Pulmonary artery endothelial cell (primary cell): ENCODE measurements around the gene BLOC1S4. TPM values are rescaled to one million over a fixed set of nuclear protein-coding genes. Genes with fewer than 3 reads are reported as not detected.

Experiments
- DNase-seq: peaks from one replicate; pipeline ENCODE4 v3.0.0-alpha.2; 2011; ENCODE audit warnings: low read depth, low spot score
- total RNA-seq: library from RNA; depleted of rRNA; stranded (reverse); fragments of >200 nt; gene quantifications from 2 replicates; pipeline ENCODE4 v1.2.3, GENCODE V29; 2014

The BLOC1S4 gene
- total RNA-seq, 1 donor from 2014 or later = 16.9 TPM

GRCh38 chr4:6689506-6689960, 26.4 kb upstream of the BLOC1S4 start:
- no peak for DNase-seq

GRCh38 chr4:6692379-6692778, 23.6 kb upstream of the BLOC1S4 start:
- DNase-seq = no peak

- no peak for DNase-seq
Observed at GRCh38 chr4:6692806-6693205, 23.2 kb upstream of the BLOC1S4 start.

GRCh38 chr4:6693231-6694176, 22.5 kb upstream of the BLOC1S4 start, which contains the start of gene S100P:
TSS of gene S100P (plus strand) at chr4:6693878. CDS start at chr4:6693933, 55 bp downstream.
- DNase-seq = no peak

GRCh38 chr4:6694177-6694901, 21.6 kb upstream of the BLOC1S4 start:
- DNase-seq = no peak

- no peak for DNase-seq
Observed at GRCh38 chr4:6695660-6696610, 20.0 kb upstream of the BLOC1S4 start.

- no peak for DNase-seq
Observed at GRCh38 chr4:6696611-6697010, 19.4 kb upstream of the BLOC1S4 start.

- no peak for DNase-seq
Observed at GRCh38 chr4:6697131-6697530, 18.8 kb upstream of the BLOC1S4 start.

GRCh38 chr4:6699388-6699787, 16.6 kb upstream of the BLOC1S4 start:
- no peak for DNase-seq

- DNase-seq = no peak
Observed at GRCh38 chr4:6699903-6700302, 16.1 kb upstream of the BLOC1S4 start.

- no peak for DNase-seq
Observed at GRCh38 chr4:6701371-6701770, 14.6 kb upstream of the BLOC1S4 start.

GRCh38 chr4:6702761-6703160, 13.2 kb upstream of the BLOC1S4 start:
- no peak for DNase-seq

GRCh38 chr4:6703786-6704185, 12.2 kb upstream of the BLOC1S4 start:
- DNase-seq = no peak

GRCh38 chr4:6705646-6706045, 10.3 kb upstream of the BLOC1S4 start:
- no peak for DNase-seq

- no peak for DNase-seq
Observed at GRCh38 chr4:6706173-6706572, 9.8 kb upstream of the BLOC1S4 start.

GRCh38 chr4:6709230-6710114, 6.5 kb upstream of the BLOC1S4 start, which contains the start of gene MRFAP1L1:
TSS of gene MRFAP1L1 (minus strand) at chr4:6709865. CDS start at chr4:6709629, 236 bp downstream.
- DNase-seq = peak; percentile 88

GRCh38 chr4:6710282-6710681, 5.7 kb upstream of the BLOC1S4 start:
- no peak for DNase-seq

GRCh38 chr4:6710996-6711395, 5.0 kb upstream of the BLOC1S4 start:
- no peak for DNase-seq

- no peak for DNase-seq
Observed at GRCh38 chr4:6714954-6715353, 1.0 kb upstream of the BLOC1S4 start.

GRCh38 chr4:6715704-6716017, 313 bp upstream of the BLOC1S4 start:
- no peak for DNase-seq
